Osteoblast (primary cell): Measurements from ENCODE around the gene ITGB1. TPM values are rescaled to one million over a fixed set of nuclear protein-coding genes. Genes with fewer than 3 reads are reported as not detected.
"Not testable (repeated sequence)": the region's sequence is repeated elsewhere in the genome, so short reads cannot be mapped to it uniquely, and the experiment has no call there.

Source experiments
- DNase-seq: peaks from one replicate; pipeline ENCODE4 v3.0.0; 2011; ENCODE audit warnings: low spot score, mixed read lengths; ENCODE audit not compliant: insufficient read length; ENCODE audit errors: missing footprints
- H2AFZ ChIP-seq: 2 replicates; pipeline ENCODE4 v1.6.0; 2011; ENCODE audit warnings: mild to moderate bottlenecking, low read length
- H3K27ac ChIP-seq: 2 replicates; pipeline ENCODE4 v1.5.1; 2011; ENCODE audit warnings: mild to moderate bottlenecking, low read depth, low read length, moderate library complexity
- H3K27me3 ChIP-seq: 2 replicates; pipeline ENCODE4 v1.6.0; 2012; ENCODE audit warnings: mild to moderate bottlenecking, control low read depth, inconsistent platforms, low read length, moderate library complexity; ENCODE audit not compliant: insufficient read depth
- H3K36me3 ChIP-seq: 2 replicates; pipeline ENCODE4 v1.5.1; 2011; ENCODE audit warnings: mild to moderate bottlenecking, low read length, control low read depth, moderate library complexity; ENCODE audit not compliant: insufficient read depth
- H3K4me1 ChIP-seq: 2 replicates; pipeline ENCODE4 v1.5.1; 2011; ENCODE audit warnings: mild to moderate bottlenecking, low read length, control low read depth, moderate library complexity; ENCODE audit not compliant: insufficient read depth
- H3K4me2 ChIP-seq: 2 replicates; pipeline ENCODE4 v1.6.0; 2011; ENCODE audit warnings: mild to moderate bottlenecking, low read length; ENCODE audit not compliant: insufficient read depth
- H3K4me3 ChIP-seq: fragments of 200-600 bp; sonication (generic); 3 replicates; pipeline ENCODE4 v1.5.1; 2012; ENCODE audit warnings: mild to moderate bottlenecking, low read length, inconsistent platforms; ENCODE audit not compliant: insufficient read depth
- H3K79me2 ChIP-seq: 2 replicates; pipeline ENCODE4 v1.6.0; 2012; ENCODE audit warnings: mild to moderate bottlenecking, low read length, control low read depth, inconsistent platforms; ENCODE audit not compliant: insufficient read depth
- H3K9me3 ChIP-seq: 2 replicates; pipeline ENCODE4 v1.5.1; 2011; ENCODE audit warnings: low read depth, low read length, control low read depth
- H4K20me1 ChIP-seq: 2 replicates; pipeline ENCODE4 v1.6.0; 2012; ENCODE audit warnings: mild to moderate bottlenecking, low read length, control low read depth; ENCODE audit not compliant: insufficient read depth
- total RNA-seq: library from RNA; depleted of rRNA; stranded (reverse); fragments of >200 nt; gene quantifications from 2 replicates; pipeline ENCODE4 v1.2.3, GENCODE V29; 2012
- TF ChIP-seq, protein P1 (sequence below): IDR thresholded peaks from 2 replicates; pipeline ENCODE4 v1.5.1; 2011; ENCODE audit warnings: mild to moderate bottlenecking, low read depth, low read length, moderate library complexity; ENCODE audit errors: extremely low read depth

The ITGB1 gene
- total RNA-seq, 1 donor, result 1,742 TPM

DNA sequence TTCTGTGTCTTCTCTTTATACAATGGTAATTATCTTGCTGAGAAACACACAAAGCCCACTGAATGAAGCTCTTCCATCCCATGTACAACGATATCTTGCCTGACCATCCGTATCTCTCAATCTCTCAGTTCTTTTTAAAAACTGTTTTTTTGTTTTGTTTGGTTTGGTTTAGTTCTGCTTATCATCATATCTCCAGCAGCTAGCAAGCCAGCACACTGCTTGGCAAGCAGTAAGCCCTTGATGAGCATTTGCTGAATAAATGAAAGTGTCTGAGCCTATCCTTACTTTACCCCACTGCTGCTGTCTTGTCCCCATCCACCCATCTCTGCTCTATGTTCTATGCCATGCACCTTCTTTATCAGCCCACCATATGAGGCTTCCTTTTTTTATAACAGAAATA lies 34.2 kb downstream of the ITGB1 start:
- no peak overlapping the region for H2AFZ ChIP-seq
- peaks cover 98% of the 10 kb centered on the region for H3K79me2 ChIP-seq
- peak overlapping the region; percentile 21 for H3K27ac ChIP-seq
- H3K4me1 ChIP-seq, result no peaks in the 10 kb centered on the region
- H4K20me1 ChIP-seq, result no peaks in the 10 kb centered on the region
- peaks cover 99% of the 10 kb centered on the region for H3K36me3 ChIP-seq
- TF ChIP-seq, protein P1, sequence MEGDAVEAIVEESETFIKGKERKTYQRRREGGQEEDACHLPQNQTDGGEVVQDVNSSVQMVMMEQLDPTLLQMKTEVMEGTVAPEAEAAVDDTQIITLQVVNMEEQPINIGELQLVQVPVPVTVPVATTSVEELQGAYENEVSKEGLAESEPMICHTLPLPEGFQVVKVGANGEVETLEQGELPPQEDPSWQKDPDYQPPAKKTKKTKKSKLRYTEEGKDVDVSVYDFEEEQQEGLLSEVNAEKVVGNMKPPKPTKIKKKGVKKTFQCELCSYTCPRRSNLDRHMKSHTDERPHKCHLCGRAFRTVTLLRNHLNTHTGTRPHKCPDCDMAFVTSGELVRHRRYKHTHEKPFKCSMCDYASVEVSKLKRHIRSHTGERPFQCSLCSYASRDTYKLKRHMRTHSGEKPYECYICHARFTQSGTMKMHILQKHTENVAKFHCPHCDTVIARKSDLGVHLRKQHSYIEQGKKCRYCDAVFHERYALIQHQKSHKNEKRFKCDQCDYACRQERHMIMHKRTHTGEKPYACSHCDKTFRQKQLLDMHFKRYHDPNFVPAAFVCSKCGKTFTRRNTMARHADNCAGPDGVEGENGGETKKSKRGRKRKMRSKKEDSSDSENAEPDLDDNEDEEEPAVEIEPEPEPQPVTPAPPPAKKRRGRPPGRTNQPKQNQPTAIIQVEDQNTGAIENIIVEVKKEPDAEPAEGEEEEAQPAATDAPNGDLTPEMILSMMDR, result no peak
- H3K9me3 ChIP-seq, result no peaks in the 10 kb centered on the region
- no peak for DNase-seq
- no peak overlapping the region for H3K4me2 ChIP-seq
- no peak overlapping the region for H3K4me3 ChIP-seq
- no peaks in the 10 kb centered on the region for H3K27me3 ChIP-seq

- no peaks in the 10 kb centered on the region for H4K20me1 ChIP-seq
- peaks cover 99% of the 10 kb centered on the region for H3K79me2 ChIP-seq
- H3K36me3 ChIP-seq, result peaks cover 100% of the 10 kb centered on the region
Measured at GRCh38 chr10:32923134-32923533, 34.9 kb downstream of the ITGB1 start.

DNA sequence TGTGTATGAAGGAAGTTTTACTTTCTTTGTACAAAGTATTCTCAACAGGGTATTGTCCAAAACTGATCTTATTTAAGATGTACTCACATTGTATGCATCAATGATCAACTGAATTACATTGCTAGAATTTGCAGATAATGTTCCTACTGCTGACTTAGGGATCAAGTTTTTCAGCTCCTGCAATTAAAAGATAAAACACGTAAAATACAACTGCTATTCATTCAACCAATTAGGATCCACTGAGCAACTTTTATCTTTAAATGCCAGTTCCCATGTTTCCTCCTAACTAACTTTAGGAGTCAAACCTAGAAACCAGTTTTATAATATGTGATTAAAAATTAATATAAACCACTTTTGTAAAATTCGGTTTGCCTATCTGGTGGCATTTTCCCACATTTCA lies 35.9 kb downstream of the ITGB1 start:
- H3K4me1 ChIP-seq, result no peaks in the 10 kb centered on the region

More at GRCh38 chr10:32923134-32923533, 34.9 kb downstream of the ITGB1 start:
- TF ChIP-seq, protein P1, result no peak
- DNase-seq, result no peak
- H3K4me3 ChIP-seq, result no peak overlapping the region
- no peaks in the 10 kb centered on the region for H3K4me1 ChIP-seq
- no peaks in the 10 kb centered on the region for H3K9me3 ChIP-seq
- peak overlapping the region; percentile 21 for H3K27ac ChIP-seq
- no peak overlapping the region for H3K4me2 ChIP-seq
- no peak overlapping the region for H2AFZ ChIP-seq
- H3K27me3 ChIP-seq, result no peaks in the 10 kb centered on the region

DNA sequence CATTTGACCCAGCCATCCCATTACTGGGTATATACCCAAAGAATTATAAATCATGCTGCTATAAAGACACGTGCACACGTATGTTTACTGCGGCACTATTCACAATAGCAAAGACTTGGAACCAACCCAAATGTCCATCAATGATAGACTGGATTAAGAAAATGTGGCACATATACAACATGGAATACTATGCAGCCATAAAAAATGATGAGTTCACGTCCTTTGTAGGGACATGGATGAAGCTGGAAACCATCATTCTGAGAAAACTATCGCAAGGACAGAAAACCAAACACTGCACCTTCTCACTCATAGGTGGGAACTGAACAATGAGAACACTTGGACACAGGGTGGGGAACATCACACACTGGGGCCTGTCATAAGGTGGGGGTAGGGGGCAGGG lies 40.2 kb downstream of the ITGB1 start:
- Histone ChIP-seq H3K79me2 (peaks cover 73% of the 10 kb centered on the region), H3K36me3 (peaks cover 55% of the 10 kb centered on the region)
- H3K4me1 ChIP-seq, H3K9me3 ChIP-seq, H3K27ac ChIP-seq, H3K4me2 ChIP-seq, DNase-seq, H2AFZ ChIP-seq, H3K27me3 ChIP-seq, H4K20me1 ChIP-seq, H3K4me3 ChIP-seq: not testable (repeated sequence)

More for the DNA sequence above, 35.9 kb downstream of the ITGB1 start:
- Histone ChIP-seq H3K79me2 (peaks cover 94% of the 10 kb centered on the region), H3K4me3 (no peak overlapping the region), H3K36me3 (peaks cover 93% of the 10 kb centered on the region), H3K4me2 (no peak overlapping the region), H3K27ac (no peak overlapping the region), H4K20me1 (no peaks in the 10 kb centered on the region), H3K9me3 (no peaks in the 10 kb centered on the region), H2AFZ (no peak overlapping the region), H3K27me3 (no peaks in the 10 kb centered on the region)
- TF ChIP-seq, protein P1, result no peak
- no peak for DNase-seq
